ENCODE data around the gene SNX8. TPM values are rescaled to one million over a fixed set of nuclear protein-coding genes. Genes with fewer than 3 reads are reported as not detected.

The SNX8 gene
- total and polyA plus RNA-seq, 2 of the 8 experiments (the other 6 are each of a cell fraction or from before 2014, with no cell fraction given): 46.2 to 70.8 TPM

DNA sequence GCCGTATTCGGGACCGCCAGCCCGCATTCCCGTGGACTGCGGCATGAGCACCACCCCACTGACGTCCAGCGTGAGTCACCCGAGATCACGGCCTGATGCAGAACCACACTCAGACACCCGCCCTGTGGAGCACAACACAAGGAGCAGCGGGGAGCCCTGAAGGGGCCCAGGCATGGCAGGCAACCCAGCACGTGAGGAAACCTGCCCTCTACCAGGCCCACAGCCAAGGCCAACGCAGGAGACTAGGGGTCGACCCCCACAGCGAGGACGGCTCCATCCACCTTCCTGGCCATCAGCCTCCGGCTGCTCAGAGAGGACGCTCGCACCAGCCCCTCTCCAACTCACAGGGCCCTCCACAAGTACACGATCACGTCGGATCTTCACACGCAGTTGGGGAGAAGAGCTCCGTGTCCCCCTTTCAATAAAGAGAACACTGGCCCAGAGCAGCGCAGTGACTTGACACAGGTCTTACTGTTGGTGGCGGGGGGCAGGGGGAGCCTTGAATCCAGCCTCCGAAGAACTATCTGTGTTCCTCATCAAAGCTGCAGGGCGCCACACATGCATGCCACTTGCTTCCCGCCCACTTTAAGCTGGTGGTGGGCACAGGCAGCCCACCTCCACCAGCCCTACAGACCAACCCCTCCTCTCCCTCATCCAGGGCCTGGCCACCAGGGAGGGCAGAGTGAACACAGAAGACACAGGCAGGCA lies 103.5 kb downstream of the SNX8 start (continued):
- no peak for TF ChIP-seq PHF8 (conservative IDR thresholded peaks at IDR 0.05; ENCODE audit: low read depth, low read length)
- TF ChIP-seq, protein P1, sequence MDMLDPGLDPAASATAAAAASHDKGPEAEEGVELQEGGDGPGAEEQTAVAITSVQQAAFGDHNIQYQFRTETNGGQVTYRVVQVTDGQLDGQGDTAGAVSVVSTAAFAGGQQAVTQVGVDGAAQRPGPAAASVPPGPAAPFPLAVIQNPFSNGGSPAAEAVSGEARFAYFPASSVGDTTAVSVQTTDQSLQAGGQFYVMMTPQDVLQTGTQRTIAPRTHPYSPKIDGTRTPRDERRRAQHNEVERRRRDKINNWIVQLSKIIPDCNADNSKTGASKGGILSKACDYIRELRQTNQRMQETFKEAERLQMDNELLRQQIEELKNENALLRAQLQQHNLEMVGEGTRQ (IDR thresholded peaks at IDR 0.05; ENCODE audit: low read length): no peak
- TF ChIP-seq NANOG (IDR thresholded peaks at IDR 0.05; ENCODE audit: insufficient read depth, low read depth, low read length, poor library complexity, severe bottlenecking): no peak
- TF ChIP-seq KDM4A (IDR thresholded peaks at IDR 0.05; ENCODE audit: low read depth, low read length, severe bottlenecking): no peak
- no peak for TF ChIP-seq CEBPB (IDR thresholded peaks at IDR 0.05; ENCODE audit: low read depth, low read length)
- no peak for TF ChIP-seq SIX5 (IDR thresholded peaks at IDR 0.05; ENCODE audit: low read depth, low read length)
- TF ChIP-seq CBX5 (IDR thresholded peaks at IDR 0.05; ENCODE audit: low read depth, low read length): no peak
- no peak for TF ChIP-seq BACH1 (IDR thresholded peaks at IDR 0.05; ENCODE audit: low read length)
- TF ChIP-seq HDAC6 (IDR thresholded peaks at IDR 0.05; ENCODE audit: low read depth, low read length): no peak
